BLaER1 (cell line): ENCODE results near the gene COG1.
A peak's percentile ranks its signal among the peaks of the same experiment; 100 is the strongest.

Source experiments
- H3K27ac ChIP-seq: shearing (Covaris generic); formaldehyde crosslinking; 2 replicates; pipeline ENCODE4 v1.8.1; 2022
- H3K27me3 ChIP-seq: shearing (Covaris generic); formaldehyde crosslinking; 2 replicates; pipeline ENCODE4 v1.8.1; 2022
- H3K36me3 ChIP-seq: shearing (Covaris generic); formaldehyde crosslinking; 2 replicates; pipeline ENCODE4 v1.8.1; 2022
- H3K4me1 ChIP-seq: shearing (Covaris generic); formaldehyde crosslinking; 2 replicates; pipeline ENCODE4 v1.8.1; 2022
- H3K4me2 ChIP-seq: shearing (Covaris generic); formaldehyde crosslinking; 2 replicates; pipeline ENCODE4 v1.8.1; 2022
- H3K4me3 ChIP-seq: shearing (Covaris generic); formaldehyde crosslinking; 2 replicates; pipeline ENCODE4 v1.8.1; 2022
- H3K9ac ChIP-seq: shearing (Covaris generic); formaldehyde crosslinking; 2 replicates; pipeline ENCODE4 v1.8.1; 2022
- H3K9me3 ChIP-seq: shearing (Covaris generic); formaldehyde crosslinking; 2 replicates; pipeline ENCODE4 v1.8.1; 2022
- H4K20me1 ChIP-seq: shearing (Covaris generic); formaldehyde crosslinking; 2 replicates; pipeline ENCODE4 v1.8.1; 2022
- Cebpa-rat ChIP-seq: shearing (Covaris generic); IDR thresholded peaks from 2 replicates; pipeline ENCODE4 v1.8.1; 2022

The COG1 gene

GRCh38 chr17:73227944-73228343 lies 35.1 kb downstream of the COG1 start:
- Histone ChIP-seq H3K4me3 (no peak overlapping the region), H3K36me3 (peaks cover 22% of the 10 kb centered on the region), H3K9ac (no peak overlapping the region), H3K4me2 (peak overlapping the region; percentile 26; the same call in 1 of the 2 replicates), H3K4me1 (peaks cover 43% of the 10 kb centered on the region), H3K27ac (no peak overlapping the region), H3K9me3 (no peaks in the 10 kb centered on the region), H4K20me1 (peaks cover 85% of the 10 kb centered on the region), H3K27me3 (no peaks in the 10 kb centered on the region)
- TF ChIP-seq Cebpa-rat: no peak

DNA sequence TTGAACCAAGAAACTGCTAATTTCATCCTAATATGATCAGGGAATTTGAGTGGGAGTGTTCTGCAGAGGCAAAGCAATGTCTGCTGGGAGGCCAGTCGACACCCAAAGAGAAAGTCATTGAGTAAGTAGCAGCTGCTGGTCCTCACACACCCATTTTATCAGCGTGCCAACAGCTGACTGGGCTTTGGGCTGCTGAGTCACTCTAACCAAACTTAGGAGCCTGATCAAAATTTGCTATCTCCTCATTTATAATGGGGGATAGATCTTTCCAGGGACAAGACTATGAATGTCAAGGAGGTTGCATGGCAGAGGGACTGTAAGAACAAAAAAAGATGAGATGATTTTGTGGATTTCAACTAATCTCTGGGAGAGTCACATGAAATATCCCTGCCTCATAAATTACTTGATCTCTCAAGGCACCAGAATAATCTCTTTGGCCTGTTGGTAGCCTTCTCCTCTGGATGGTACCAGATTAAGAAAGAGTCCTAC lies 35.9 kb downstream of the COG1 start:
- peaks cover 51% of the 10 kb centered on the region for H3K4me1 ChIP-seq
- no peak for TF ChIP-seq Cebpa-rat

GRCh38 chr17:73230088-73230487 lies 37.2 kb downstream of the COG1 start:
- Histone ChIP-seq H3K9ac (no peak overlapping the region), H4K20me1 (peaks cover 64% of the 10 kb centered on the region), H3K36me3 (peaks cover 23% of the 10 kb centered on the region), H3K27ac (no peak overlapping the region), H3K9me3 (no peaks in the 10 kb centered on the region), H3K27me3 (no peaks in the 10 kb centered on the region), H3K4me1 (peaks cover 53% of the 10 kb centered on the region), H3K4me2 (peak overlapping the region; percentile 95), H3K4me3 (no peak overlapping the region)
- TF ChIP-seq Cebpa-rat: no peak

More for the DNA sequence above, 35.9 kb downstream of the COG1 start:
- H3K27ac ChIP-seq: no peak overlapping the region
- H3K4me3 ChIP-seq: no peak overlapping the region
- H3K36me3 ChIP-seq: peaks cover 19% of the 10 kb centered on the region
- H4K20me1 ChIP-seq: peaks cover 76% of the 10 kb centered on the region
- H3K9me3 ChIP-seq: no peaks in the 10 kb centered on the region
- H3K9ac ChIP-seq: no peak overlapping the region
- H3K4me2 ChIP-seq: no peak overlapping the region
- no peaks in the 10 kb centered on the region for H3K27me3 ChIP-seq

DNA sequence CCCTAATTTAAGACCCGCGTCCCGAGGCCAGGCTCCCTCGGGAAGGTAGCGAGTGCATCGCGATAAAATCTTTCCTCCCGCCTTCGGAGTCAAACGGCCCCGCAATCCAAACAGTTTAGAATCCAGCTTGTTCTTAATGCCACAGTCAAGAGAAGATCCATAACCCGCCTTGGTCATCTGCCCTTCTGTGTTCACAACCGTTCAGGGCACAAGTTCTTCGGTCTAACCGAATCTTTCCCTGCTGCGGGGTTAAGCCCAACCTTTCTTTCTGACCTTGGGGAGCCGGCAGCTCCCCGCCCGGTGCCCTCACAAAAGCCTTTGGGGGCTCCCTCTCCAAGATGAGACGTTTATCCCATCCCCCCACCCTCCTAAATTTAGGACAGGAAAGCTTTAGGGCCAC lies 38.5 kb downstream of the COG1 start:
- Histone ChIP-seq H3K27me3 (no peaks in the 10 kb centered on the region), H3K4me1 (peaks cover 62% of the 10 kb centered on the region), H3K9ac (peak overlapping the region; percentile 88), H3K36me3 (peaks cover 29% of the 10 kb centered on the region), H3K9me3 (no peaks in the 10 kb centered on the region), H4K20me1 (peaks cover 54% of the 10 kb centered on the region), H3K4me3 (peak overlapping the region; percentile 98), H3K27ac (peak overlapping the region; percentile 86), H3K4me2 (peak overlapping the region; percentile 95)
- TF ChIP-seq Cebpa-rat: no peak

DNA sequence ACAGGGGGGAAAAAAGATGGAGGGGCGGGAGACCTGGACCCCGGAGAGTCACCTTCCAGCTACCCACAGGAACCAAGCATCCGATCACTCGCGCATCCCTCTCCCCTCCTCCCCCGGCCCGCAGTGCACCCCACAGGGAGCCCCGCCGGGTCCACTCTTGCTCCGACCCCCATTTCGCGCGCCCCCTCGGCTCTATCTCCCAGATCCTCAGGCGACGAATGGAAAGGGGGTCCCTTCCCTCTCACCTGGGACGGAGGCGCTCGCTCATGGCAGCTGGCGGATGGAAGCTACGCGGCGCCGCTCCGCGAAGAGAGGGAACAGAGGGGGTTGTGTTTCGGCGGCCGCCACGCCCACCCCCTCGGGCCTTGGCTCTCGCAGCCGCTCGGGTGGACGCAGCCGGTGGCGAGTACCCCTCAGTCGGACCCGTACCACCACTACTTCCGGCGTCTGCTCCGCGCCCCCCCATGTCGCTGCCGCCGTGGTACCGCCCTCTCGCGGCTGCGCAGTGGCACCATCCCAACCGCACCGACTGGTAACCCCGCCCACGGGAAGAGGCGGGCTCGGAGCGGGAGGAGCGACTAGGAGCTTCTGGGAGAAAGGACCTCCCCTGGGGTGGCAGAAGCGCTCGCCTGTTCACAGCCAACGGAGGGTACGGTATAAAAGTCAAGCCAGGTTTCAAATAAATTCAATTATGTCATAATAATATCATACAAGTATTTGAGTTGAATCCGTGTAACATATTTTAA lies 39.2 kb downstream of the COG1 start:
- Histone ChIP-seq H3K27ac (peak overlapping the region; percentile 86), H3K4me3 (peak overlapping the region; percentile 98), H3K4me1 (peaks cover 66% of the 10 kb centered on the region), H3K9me3 (no peaks in the 10 kb centered on the region), H3K9ac (peak overlapping the region; percentile 88), H4K20me1 (peaks cover 54% of the 10 kb centered on the region), H3K27me3 (no peaks in the 10 kb centered on the region), H3K4me2 (peak overlapping the region; percentile 95), H3K36me3 (peaks cover 30% of the 10 kb centered on the region)
- no peak for TF ChIP-seq Cebpa-rat

DNA sequence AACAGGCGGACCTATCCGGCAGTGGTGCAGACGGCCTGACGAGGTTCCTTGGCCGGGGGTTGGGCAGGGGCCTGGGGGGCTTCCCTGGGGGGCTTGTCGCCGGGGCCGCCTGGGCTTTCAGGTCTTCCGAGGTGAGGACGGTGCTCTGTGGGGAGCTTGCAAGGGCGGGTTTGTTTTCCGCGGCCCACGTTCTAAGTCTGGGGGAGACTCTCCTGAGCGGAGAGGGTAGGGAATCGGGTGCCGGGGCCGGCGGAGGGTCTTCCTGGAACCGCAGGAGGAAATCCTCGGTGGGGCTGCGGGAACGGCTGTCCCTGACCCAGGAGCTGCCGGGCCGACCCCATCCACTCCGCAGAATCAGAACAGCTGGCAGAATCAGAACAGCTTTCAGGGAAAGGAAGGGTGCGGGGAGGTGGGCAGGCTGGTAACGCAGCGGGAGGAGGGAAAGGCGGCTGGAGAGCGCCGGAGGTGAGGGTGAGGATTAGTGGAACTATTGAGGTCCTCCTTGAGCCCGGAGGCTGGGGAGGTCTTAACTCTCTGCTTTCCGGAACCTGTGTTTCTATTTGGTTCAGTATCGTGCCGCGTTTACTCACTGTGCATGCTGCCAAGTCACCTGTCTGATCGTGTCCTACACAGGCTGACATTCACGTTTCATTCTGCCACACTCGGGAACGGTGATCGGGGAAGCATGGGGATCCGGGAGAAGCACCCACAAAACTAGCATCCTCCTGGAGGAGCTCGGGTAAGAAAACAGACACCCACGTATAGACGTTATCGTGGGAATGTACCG lies 39.9 kb downstream of the COG1 start:
- Histone ChIP-seq H3K36me3 (peaks cover 36% of the 10 kb centered on the region), H3K27ac (peak overlapping the region; percentile 86), H3K4me3 (peak overlapping the region; percentile 98)

DNA sequence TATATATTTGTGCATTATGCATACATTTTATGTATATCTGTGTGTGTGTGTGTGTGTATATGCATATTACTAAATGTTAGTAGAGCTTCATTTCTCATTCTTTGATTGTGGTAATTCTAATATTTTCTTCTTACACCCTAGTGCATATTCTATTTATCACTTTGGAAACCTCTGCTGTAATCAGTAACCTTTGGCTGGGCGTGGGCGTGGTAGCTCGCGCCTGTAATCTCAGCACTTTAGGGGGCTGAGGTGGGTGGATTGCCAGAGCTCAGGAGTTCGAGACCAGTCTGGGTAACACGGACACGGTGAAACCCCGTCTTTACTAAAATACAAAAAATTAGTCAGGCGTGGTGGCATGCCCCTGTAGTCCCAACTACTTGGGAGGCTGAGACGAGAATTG lies 41.9 kb downstream of the COG1 start:
- Histone ChIP-seq H3K27me3 (no peaks in the 10 kb centered on the region), H3K27ac (no peak overlapping the region), H3K4me3 (no peak overlapping the region), H3K9me3 (no peaks in the 10 kb centered on the region), H3K9ac (no peak overlapping the region), H3K4me2 (no peak overlapping the region; the same call in 1 of the 2 replicates), H3K36me3 (peaks cover 54% of the 10 kb centered on the region), H4K20me1 (peaks cover 43% of the 10 kb centered on the region), H3K4me1 (peaks cover 59% of the 10 kb centered on the region)
- TF ChIP-seq Cebpa-rat: no peak

More for the DNA sequence above, 39.9 kb downstream of the COG1 start:
- Histone ChIP-seq H3K4me2 (peak overlapping the region; percentile 90), H3K9me3 (no peaks in the 10 kb centered on the region), H3K4me1 (peaks cover 66% of the 10 kb centered on the region), H3K9ac (peak overlapping the region; percentile 88), H4K20me1 (peaks cover 54% of the 10 kb centered on the region), H3K27me3 (no peaks in the 10 kb centered on the region)
- TF ChIP-seq Cebpa-rat: no peak

DNA sequence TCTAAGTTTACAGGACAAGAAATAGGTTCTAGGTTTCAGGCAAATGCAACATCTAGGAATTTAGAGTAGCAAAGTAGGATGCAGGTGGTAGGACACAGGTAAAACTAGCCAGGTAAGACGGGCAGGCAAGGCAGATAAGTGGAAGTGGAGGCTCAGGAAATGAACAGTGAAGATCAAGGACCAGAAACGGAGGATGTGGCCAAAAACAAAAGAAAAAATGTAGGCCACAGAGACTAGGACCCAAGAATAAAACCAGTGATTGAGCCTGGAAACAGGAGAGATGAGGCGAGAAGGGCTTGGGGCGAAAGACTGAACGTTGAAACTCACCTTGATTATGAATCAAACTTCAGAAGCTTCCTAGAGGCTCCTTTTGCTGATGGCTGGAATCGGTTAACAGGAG lies 44.9 kb downstream of the COG1 start:
- H3K36me3 ChIP-seq: peaks cover 84% of the 10 kb centered on the region
- peaks cover 38% of the 10 kb centered on the region for H4K20me1 ChIP-seq
- H3K4me2 ChIP-seq: peak overlapping the region; percentile 55

DNA sequence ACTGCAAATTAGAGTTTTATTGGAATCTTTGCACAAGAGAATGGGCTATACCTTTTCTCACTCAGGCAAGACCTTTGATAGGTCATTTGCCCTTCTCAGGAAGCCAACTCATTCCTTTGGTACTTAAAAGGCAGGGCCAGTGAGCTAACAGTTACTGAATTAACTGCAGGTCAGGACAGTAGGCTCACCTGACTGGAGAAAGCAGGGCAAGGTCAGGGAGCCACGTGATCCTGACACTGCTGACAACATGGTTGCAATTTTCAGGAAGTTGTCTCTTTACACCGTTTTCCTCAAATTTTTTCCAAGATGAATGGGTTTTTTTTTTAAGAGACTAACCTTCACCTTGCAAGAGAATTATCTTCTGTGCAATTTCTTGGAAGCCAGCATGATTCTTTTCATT lies 47.7 kb downstream of the COG1 start:
- H3K9ac ChIP-seq: no peak overlapping the region
- H3K36me3 ChIP-seq: peaks cover 99% of the 10 kb centered on the region
- no peak overlapping the region for H3K4me3 ChIP-seq
- no peaks in the 10 kb centered on the region for H3K9me3 ChIP-seq
- H3K27ac ChIP-seq: no peak overlapping the region
- peaks cover 31% of the 10 kb centered on the region for H3K4me1 ChIP-seq
- no peak overlapping the region for H3K4me2 ChIP-seq
- H3K27me3 ChIP-seq: no peaks in the 10 kb centered on the region
- no peak for TF ChIP-seq Cebpa-rat
- H4K20me1 ChIP-seq: peaks cover 38% of the 10 kb centered on the region

More for the DNA sequence above, 44.9 kb downstream of the COG1 start:
- Histone ChIP-seq H3K9ac (no peak overlapping the region; the same call in 1 of the 2 replicates), H3K9me3 (no peaks in the 10 kb centered on the region), H3K4me3 (no peak overlapping the region), H3K4me1 (peaks cover 42% of the 10 kb centered on the region), H3K27me3 (no peaks in the 10 kb centered on the region), H3K27ac (no peak overlapping the region)
- TF ChIP-seq Cebpa-rat: no peak

- H3K4me1 ChIP-seq: no peaks in the 10 kb centered on the region
- no peak for TF ChIP-seq Cebpa-rat
- H3K27me3 ChIP-seq: no peaks in the 10 kb centered on the region
- H3K9ac ChIP-seq: no peak overlapping the region
- no peaks in the 10 kb centered on the region for H4K20me1 ChIP-seq
- peaks cover 67% of the 10 kb centered on the region for H3K36me3 ChIP-seq
- H3K4me2 ChIP-seq: no peak overlapping the region
- H3K9me3 ChIP-seq: no peaks in the 10 kb centered on the region
- no peak overlapping the region for H3K27ac ChIP-seq
- no peak overlapping the region for H3K4me3 ChIP-seq
Measured at GRCh38 chr17:73247726-73248125, 54.9 kb downstream of the COG1 start.
